Subcutaneous adipose tissue (tissue), 4 donors: ENCODE measurements around the gene FBXW11. TPM values are rescaled to one million over a fixed set of nuclear protein-coding genes. Genes with fewer than 3 reads are reported as not detected.

Source experiments
- CTCF ChIP-seq: fragments of 450-650 bp; IDR thresholded peaks from one replicate; pipeline ENCODE4 v1.5.1; 2016; ENCODE audit warnings: low read depth, mild to moderate bottlenecking, control low read depth, antibody characterized with exemption, moderate library complexity
- total RNA-seq, 4 donors: library from RNA; depleted of rRNA; stranded (reverse); fragments of >200 nt; gene quantifications; one replicate each; pipeline ENCODE4 v1.1.0, GENCODE V29; 2016

Gene FBXW11
- total RNA-seq = 10 to 100 TPM; 51.8 to 66.1 (median 59.8) TPM

GRCh38 chr5:172006321-172007174 is at the start of gene FBXW11:
TSS of gene FBXW11 (minus strand) at chr5:172006638. CDS start at chr5:172006502, 136 bp downstream.
- TF ChIP-seq CTCF = no peak

GRCh38 chr5:172055996-172056395 is 49.6 kb upstream of the FBXW11 start:
- TF ChIP-seq CTCF = no peak

GRCh38 chr5:172055421-172055820 is 49.0 kb upstream of the FBXW11 start:
- no peak for TF ChIP-seq CTCF

- TF ChIP-seq CTCF = no peak
Measured at GRCh38 chr5:172054611-172055153, 48.2 kb upstream of the FBXW11 start.

GRCh38 chr5:172052450-172053236 is 46.2 kb upstream of the FBXW11 start:
- no peak for TF ChIP-seq CTCF

- no peak for TF ChIP-seq CTCF
Measured at GRCh38 chr5:172051643-172052339, 45.4 kb upstream of the FBXW11 start.
